Endothelial cell (in vitro differentiated cells): ENCODE measurements around the gene TNFRSF8. TPM values are rescaled to one million over a fixed set of nuclear protein-coding genes. Genes with fewer than 3 reads are reported as not detected.

Experiments used
- DNase-seq: peaks from one replicate; pipeline ENCODE4 v3.0.0; 2021; ENCODE audit warnings: low spot score
- H3K27ac Mint-ChIP-seq: one replicate; pipeline ENCODE4 v1.8.0; 2021; ENCODE audit warnings: mixed read lengths, inconsistent platforms; ENCODE audit not compliant: unreplicated experiment
- H3K27me3 Mint-ChIP-seq: one replicate; pipeline ENCODE4 v1.8.0; 2021; ENCODE audit warnings: mild to moderate bottlenecking, moderate library complexity, mixed read lengths, inconsistent platforms; ENCODE audit not compliant: unreplicated experiment
- H3K36me3 Mint-ChIP-seq: one replicate; pipeline ENCODE4 v1.8.0; 2021; ENCODE audit warnings: mild to moderate bottlenecking, low read depth, mixed read lengths, inconsistent platforms; ENCODE audit not compliant: unreplicated experiment
- H3K4me1 Mint-ChIP-seq: one replicate; pipeline ENCODE4 v1.8.0; 2021; ENCODE audit warnings: mild to moderate bottlenecking, mixed read lengths, inconsistent platforms; ENCODE audit not compliant: unreplicated experiment
- H3K4me3 Mint-ChIP-seq: one replicate; pipeline ENCODE4 v1.8.0; 2021; ENCODE audit warnings: mild to moderate bottlenecking, mixed read lengths, inconsistent platforms; ENCODE audit not compliant: unreplicated experiment
- H3K9me3 Mint-ChIP-seq: one replicate; pipeline ENCODE4 v1.8.0; 2021; ENCODE audit warnings: mixed read lengths, inconsistent platforms; ENCODE audit not compliant: unreplicated experiment
- CTCF ChIP-seq: fragments of 200-600 bp; sonication (generic); IDR thresholded peaks from one replicate; pipeline ENCODE4 v1.5.0; 2021; ENCODE audit warnings: antibody characterized with exemption; ENCODE audit not compliant: unreplicated experiment
- total RNA-seq: library from RNA; stranded (reverse); fragmentation: NEBNext Ultra II Directional; extraction: Animal tissue kit (Norgen Biotek cat#: 25700); gene quantifications from one replicate; pipeline ENCODE4 v1.2.1, GENCODE V29; 2021; ENCODE audit not compliant: unreplicated experiment

TNFRSF8 gene
- total RNA-seq, 1 donor from 2014 or later: 1.9 TPM

GRCh38 chr1:12076425-12077005 lies 13.4 kb downstream of the TNFRSF8 start:
- H3K4me3 Mint-ChIP-seq: no peak overlapping the region
- no peak for DNase-seq
- no peak overlapping the region for H3K27ac Mint-ChIP-seq
- H3K4me1 Mint-ChIP-seq: peaks cover 3% of the 10 kb centered on the region
- H3K27me3 Mint-ChIP-seq: peaks cover 8% of the 10 kb centered on the region
- peaks cover 6% of the 10 kb centered on the region for H3K36me3 Mint-ChIP-seq
- no peaks in the 10 kb centered on the region for H3K9me3 Mint-ChIP-seq
- no peak for TF ChIP-seq CTCF

GRCh38 chr1:12078575-12078937 lies 15.5 kb downstream of the TNFRSF8 start:
- no peak for DNase-seq
- no peak for TF ChIP-seq CTCF
- no peak overlapping the region for H3K27ac Mint-ChIP-seq
- H3K4me1 Mint-ChIP-seq: peaks cover 6% of the 10 kb centered on the region
- no peak overlapping the region for H3K4me3 Mint-ChIP-seq
- peaks cover 14% of the 10 kb centered on the region for H3K36me3 Mint-ChIP-seq
- peaks cover 8% of the 10 kb centered on the region for H3K27me3 Mint-ChIP-seq
- peaks cover 6% of the 10 kb centered on the region for H3K9me3 Mint-ChIP-seq

- peaks cover 14% of the 10 kb centered on the region for H3K36me3 Mint-ChIP-seq
- no peak overlapping the region for H3K4me3 Mint-ChIP-seq
- peaks cover 6% of the 10 kb centered on the region for H3K4me1 Mint-ChIP-seq
- H3K27ac Mint-ChIP-seq: no peak overlapping the region
- peaks cover 6% of the 10 kb centered on the region for H3K9me3 Mint-ChIP-seq
- TF ChIP-seq CTCF: peak; percentile 51
- peaks cover 9% of the 10 kb centered on the region for H3K27me3 Mint-ChIP-seq
- peak; percentile 68 for DNase-seq
These were observed 16.1 kb downstream of the TNFRSF8 start for GRCh38 chr1:12078938-12079861.

GRCh38 chr1:12080156-12080555 lies 17.1 kb downstream of the TNFRSF8 start:
- no peak overlapping the region for H3K27ac Mint-ChIP-seq
- H3K36me3 Mint-ChIP-seq: peaks cover 14% of the 10 kb centered on the region
- H3K4me3 Mint-ChIP-seq: no peak overlapping the region
- H3K4me1 Mint-ChIP-seq: peaks cover 6% of the 10 kb centered on the region
- DNase-seq: no peak
- no peak for TF ChIP-seq CTCF
- peaks cover 6% of the 10 kb centered on the region for H3K9me3 Mint-ChIP-seq
- H3K27me3 Mint-ChIP-seq: peaks cover 10% of the 10 kb centered on the region
